IPS-11a (cell line): ENCODE data around the gene PARD3.

ENCODE experiments used
- H3K4me3 ChIP-seq: one replicate; pipeline ENCODE4 v1.5.1; 2013; ENCODE audit warnings: low read depth, low read length, control low read depth

The PARD3 gene

DNA sequence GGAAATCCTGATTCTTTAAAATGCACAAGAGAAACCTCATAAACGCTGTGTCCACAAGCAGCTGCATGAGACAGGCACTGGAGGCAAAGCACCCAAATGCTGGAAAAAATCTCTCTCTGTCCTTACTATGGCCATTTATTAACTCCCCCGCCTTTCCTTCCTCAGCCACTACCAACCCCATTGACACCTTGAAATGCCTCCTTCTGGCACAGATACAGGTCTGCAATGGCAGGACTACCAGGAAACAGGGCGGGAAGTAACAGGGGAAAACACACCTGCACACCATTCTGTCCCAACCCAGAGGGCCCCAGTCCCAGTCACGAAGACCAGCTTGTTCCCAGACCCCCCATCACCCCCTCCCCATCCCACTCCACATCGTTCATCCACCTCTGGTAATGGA is 224.3 kb downstream of the PARD3 start:
- no peak overlapping the region for H3K4me3 ChIP-seq

DNA sequence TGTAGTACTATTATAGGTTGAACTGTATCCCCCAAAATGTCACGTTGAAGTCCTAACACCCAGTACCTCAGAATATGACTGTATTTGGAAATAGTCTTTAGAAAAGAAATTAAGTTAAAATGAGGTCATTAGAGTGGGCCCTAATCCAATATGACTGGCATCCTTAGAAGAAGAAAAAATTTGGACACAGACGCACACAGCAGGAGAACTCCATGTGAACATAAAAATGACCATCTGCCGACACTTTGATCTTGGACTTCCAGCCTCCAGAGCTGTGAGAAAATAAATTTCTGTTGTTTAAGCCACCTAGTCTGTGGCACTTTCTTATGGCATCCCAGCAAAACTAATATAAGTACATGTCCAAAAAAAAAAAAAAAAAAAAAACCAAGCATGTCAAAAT is 225.8 kb downstream of the PARD3 start:
- H3K4me3 ChIP-seq, result no peak overlapping the region

DNA sequence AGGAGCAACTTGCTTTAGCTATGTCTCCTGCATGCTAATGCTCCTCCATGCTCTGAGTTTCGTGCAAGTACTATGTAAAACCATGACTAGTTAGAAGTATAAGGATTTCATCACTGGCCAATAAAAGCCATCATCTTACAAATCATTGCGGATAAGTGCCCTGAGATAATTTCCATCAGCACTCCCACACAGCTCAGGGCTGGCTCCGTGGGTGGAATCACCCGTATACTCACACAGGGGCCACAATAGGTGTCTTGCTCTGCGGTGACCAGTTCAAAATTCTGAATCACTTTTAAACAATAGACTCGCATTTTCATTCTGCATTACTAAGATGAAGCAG is 227.4 kb downstream of the PARD3 start:
- H3K4me3 ChIP-seq, result no peak overlapping the region

DNA sequence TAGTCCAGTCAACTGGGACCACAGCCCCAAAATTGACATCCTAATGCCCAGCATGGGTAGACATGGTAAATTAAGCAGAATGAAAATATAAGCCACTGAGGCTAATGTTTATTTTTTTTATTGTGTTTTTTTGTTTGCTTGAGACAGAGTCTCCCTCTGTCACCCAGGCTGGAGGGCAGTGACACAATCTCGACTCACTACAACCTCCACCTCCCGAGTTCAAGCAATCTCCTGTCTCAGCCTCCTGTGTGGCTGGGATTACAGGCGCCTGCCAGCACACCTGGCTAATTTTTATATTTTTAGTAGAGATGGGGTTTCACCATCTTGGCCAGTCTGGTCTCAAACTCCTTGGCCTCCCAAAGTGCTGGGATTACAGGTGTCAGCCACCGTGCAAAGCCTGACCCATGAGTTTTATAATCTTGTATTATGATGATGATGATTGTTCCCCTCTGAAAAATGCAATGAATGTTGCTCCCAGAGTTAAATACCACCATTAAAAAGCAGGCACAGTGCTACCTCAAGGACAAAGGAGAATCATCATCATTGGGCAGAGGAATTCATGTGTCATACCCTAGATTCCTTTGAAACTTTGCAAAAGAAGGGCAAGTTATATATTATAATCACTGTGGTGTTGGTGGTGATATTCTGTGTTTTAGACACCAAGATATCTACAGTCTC is 228.0 kb downstream of the PARD3 start:
- H3K4me3 ChIP-seq, result no peak overlapping the region

DNA sequence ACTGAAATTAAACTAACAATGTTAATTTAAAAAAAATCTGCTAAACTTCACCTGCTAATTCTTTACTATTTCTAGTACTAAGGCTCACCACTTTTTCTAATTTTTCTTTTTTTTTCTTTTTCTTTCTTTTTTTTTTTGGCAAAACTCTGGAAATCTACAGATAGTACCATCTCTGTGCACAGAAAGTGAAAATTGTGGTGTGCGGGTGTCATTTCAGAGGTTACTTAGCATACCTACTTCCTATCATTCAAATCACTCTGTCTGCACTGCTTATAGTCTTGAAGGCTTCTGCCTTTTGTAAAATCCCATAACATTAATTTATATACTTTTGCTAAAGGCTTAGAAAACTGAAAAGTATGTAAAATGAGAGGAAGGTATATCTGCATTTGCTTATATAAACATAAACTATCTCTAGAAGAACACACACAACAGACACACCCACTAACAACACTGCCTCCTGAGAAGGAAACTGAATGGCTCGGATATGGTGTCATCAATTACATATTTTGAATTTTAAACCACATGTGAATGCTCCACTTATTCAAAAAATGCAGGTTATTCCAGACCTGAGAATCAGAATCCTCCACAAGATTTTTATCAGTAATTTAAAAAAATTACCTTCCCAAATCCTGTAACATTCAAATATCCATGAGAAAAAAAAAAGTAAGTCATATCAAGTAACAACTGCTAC is 229.5 kb downstream of the PARD3 start:
- no peak overlapping the region for H3K4me3 ChIP-seq

DNA sequence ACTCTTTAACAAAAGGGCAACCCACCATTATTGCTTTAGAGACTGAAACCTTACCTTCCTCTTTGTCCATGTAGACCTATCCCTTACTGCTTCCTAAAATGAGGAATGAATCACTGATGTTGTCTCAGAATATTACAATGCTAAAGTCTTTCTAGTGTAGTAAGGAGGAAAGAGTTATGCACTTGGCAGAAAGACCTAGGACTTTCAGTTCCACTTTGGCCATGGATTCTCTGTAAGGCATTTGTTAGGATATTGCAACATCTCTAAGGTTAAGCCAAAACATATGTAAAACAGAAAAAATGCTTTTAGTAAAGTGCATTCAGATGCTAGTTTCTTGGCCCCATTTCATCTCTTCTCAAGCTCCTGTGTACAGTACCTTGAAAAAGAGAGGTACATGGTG is 230.9 kb downstream of the PARD3 start:
- H3K4me3 ChIP-seq, result no peak overlapping the region

DNA sequence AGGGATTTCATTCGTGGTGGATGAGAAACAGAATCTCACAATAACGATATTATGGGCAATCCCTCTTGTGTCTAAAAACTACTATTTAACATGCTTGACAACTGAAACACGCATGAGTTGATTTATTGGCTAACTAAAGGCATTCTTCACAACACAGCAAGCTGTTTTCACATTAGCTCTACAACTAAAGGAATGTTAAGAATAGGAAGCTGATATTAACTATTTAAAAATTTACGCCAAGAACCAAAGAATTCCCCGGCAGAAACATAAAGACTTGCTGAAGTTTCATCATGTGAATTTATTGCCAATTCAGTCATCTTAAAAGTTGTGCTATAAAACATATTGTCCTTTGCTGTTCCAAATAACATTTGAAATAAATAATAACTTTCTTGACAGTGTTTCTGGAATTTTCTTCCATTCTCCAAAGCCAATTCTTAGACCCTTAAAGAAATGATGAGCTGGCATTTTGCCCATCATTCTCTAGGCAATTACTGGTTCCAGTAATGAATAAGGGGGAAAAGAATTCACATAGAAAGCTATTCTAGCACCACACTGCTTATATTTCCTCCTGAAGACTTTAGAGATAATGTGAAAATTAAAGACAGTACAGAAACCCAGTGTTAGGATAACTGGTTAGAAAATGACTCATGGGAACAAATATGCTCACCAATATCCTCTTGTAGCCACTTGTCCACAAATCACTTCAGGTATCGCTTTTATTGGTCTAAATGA is 233.1 kb downstream of the PARD3 start:
- H3K4me3 ChIP-seq, result no peak overlapping the region

DNA sequence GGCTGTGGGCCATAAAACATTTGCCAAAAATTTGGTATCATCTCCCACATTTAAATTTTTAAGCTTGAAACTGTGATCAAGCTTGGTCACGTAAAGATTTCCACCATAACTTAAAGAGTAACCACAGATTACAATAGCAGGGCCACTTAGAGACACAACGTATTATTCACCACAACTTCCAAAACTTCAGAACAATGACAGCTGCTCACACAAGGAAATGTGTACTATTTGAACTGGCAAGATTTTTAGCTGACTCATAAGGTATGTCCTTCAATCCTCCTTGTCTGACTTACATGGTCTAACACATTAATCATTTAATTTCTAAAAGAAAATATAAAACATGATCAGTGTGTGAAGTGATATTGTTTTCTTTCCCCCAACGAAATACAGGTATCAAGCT is 234.5 kb downstream of the PARD3 start:
- no peak overlapping the region for H3K4me3 ChIP-seq

DNA sequence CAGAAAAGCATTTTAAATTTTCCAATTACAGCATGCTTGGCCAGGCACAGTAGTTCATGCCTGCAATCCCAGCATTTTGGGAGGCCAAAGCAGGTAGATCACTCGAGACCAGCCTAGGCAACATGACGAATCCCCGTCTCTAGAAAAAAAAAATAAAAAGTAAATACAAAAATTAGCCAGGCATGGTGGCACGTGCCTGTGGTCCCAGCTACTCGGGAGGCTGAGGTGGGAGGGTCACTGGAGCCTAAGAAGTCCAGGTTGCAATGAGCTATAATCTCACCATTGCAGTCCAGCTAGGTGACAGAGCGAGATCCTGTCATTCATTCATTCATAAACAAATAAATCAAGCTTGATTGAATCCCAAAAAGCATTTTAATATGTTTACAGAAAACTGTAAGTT is 234.9 kb downstream of the PARD3 start:
- H3K4me3 ChIP-seq, result no peak overlapping the region

DNA sequence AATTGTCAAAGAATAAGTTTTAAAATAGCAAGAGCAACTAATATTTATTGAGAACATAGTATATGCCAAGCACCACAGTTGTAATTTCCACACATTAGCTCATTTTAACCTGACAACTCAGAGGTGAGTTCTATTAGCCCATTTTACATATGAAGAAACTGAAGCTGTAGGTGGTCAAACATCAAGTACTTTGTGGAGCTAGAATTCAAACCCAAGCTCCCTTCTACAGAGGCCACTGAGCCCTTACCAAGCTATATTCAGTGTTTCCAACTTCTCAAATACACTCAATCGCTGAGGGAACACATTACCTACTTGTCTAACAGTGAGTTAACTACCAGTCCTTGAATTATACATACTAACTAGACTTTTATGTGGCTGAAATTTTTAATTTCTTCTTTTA is 236.6 kb downstream of the PARD3 start:
- H3K4me3 ChIP-seq, result no peak overlapping the region

DNA sequence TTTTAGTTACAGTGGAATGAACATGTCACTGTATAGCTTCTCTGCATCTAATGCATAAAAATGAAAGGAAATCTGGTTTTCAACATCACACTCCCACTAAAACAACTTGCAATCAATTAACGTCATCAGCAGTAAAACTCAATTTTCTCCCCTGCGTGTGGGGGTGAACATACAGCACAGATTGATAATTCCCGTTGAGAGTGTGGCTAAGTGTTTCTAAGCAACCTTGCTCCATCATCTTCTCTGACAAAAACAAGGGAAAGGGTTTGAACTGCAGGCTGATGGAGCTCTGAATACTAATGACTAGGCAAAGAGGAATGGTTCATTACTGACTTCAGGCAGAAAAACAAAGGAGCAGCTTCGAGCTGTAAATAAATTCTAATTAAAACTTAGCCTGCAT is 238.3 kb downstream of the PARD3 start:
- no peak overlapping the region for H3K4me3 ChIP-seq

DNA sequence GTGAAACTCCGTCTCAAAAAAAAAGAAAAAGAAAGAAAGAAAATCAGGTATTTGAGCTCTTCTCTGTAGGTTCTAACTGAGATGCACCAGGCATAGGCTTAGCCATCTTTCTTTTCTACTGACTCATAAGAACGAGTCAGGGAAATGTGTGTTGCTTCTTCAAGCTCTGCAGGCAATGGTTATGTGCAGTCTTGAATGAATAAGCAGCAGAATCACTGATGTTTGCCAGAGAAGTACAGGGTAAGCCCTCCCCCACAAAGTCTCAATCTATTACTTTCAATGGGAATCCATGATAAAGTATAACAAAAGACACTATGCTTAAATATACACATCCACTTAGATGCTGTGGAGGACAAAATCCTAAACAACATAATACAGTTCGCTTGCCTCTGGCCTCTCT is 239.2 kb downstream of the PARD3 start:
- no peak overlapping the region for H3K4me3 ChIP-seq

DNA sequence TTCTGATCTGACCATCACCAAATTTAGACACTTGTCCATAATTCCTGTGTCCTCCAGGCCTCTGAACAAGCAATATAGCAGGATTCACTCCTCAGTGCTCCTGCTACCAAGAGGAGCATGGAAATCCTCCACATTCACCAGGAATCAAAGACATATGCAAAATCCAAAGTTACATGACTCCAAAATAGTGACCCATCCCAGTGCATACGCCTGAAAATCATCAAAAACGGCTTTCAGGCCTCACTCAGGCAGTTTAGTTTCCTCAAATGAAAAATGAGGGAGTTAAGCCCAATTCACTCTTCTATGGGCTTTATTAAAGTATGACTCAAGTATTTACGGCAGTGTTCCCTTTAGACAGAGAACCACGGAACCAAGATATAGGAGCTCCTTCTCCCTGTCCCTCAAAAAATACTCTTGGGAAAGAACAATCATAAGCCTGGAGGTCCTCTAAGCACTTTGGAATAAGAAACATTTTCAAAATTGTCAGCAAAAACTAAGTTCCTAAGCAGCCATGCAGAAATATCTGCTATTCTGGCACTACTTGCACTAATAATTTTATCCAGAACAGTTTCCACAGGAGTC is 240.7 kb downstream of the PARD3 start:
- H3K4me3 ChIP-seq, result no peak overlapping the region

DNA sequence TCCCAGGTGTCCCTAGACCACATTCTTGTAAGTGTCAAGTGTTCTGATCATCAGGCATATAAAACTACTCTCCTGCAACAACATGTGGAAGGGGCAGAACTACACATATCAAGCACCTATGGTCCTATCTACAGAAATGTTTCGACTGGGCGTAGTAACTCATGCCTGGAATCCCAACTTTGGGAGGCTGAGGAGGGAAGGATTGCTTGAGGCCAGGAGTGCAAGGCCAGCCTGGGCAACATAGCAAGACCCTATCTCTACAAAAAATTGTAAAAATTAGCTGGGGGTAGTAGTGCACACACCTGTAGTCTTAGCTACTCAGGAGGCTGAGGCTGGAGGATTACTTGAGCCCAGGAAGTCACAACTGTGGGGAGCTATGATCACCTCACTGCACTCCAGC is 244.2 kb downstream of the PARD3 start:
- no peak overlapping the region for H3K4me3 ChIP-seq

DNA sequence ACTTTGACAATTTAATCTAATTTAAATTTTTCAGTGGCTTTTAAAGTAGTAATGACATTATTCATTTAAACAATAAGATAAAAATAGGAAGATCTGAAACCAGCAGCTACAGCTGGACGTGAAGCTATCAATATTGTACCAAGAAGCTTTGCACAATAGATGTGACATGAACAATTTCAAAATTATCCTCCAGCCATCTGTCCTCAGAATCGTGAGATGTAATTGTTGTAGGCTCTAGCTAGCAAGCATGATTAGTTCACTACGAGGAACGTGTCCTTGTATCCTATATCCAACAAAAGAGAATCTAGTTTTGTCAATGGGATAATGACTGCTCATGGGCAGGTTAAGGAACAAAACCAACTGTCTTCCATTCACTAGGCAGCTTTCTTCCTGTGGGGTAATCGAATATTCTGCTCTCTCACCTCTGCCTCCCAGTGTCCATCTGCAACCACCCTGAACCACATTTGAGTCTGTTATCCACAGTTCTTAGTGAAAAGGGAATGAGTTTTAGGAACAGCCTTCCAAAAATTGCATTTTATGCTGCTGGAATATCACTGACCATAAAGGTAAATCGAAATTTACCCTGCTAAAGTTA is 247.3 kb downstream of the PARD3 start:
- H3K4me3 ChIP-seq, result no peak overlapping the region

DNA sequence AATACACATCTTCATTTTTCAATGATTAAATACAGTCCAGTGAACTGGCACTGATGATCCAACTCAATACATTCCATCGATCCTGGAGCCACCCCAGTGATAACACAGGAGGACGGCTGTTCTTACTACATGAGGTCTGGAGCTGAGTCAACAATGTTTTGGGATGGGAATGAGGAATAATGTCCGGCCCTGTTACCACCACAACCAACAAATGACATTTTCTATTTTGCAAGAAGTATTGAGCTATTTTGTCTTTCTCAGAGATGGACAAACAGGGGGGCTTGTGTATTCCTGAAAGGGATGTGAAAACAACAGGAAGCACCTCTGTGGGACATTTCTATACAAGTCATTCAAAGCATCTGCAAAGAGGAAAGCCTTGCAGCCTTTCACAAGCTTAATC is 249.2 kb downstream of the PARD3 start:
- no peak overlapping the region for H3K4me3 ChIP-seq

DNA sequence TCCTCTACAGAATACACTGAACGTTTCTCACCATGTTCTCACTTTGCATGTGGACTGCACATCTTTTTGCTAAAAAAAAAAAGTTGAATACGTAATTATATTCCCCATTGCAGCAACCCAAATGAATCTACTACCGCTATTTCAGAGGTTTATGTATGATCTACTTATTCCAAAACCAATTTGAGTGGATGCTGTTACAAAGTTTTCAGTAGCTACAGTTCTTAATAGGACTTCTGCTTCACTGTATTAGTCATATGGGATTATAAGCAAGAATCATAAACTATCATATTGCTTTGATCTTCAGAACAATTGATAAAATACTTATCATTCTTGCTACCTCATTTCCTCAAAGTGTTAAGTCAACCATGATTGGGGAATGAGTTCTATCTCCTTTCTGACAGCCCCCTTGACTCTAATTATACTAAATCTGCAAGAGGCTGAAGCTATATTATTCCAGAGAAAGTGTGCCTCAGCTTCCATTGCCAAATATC is 257.0 kb downstream of the PARD3 start:
- no peak overlapping the region for H3K4me3 ChIP-seq

DNA sequence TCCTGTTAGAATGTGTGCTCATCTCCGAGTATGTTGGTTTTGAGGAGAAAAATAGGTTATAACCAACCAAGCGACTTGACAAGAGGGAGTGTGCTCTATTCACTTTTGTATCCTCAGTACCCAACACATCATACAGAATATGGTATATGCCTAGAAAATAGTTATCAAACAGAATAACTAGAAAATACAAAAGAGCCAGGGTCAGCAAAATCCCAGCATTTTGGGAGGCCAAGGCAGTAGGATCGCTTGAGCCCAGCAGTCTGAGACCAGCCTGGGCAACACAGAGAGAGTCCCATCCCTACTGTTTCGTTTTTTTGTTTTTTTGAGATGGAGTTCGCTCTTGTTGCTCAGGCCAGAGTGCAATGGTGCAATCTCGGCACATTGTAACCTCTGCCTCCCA is 257.9 kb downstream of the PARD3 start:
- H3K4me3 ChIP-seq, result no peak overlapping the region

DNA sequence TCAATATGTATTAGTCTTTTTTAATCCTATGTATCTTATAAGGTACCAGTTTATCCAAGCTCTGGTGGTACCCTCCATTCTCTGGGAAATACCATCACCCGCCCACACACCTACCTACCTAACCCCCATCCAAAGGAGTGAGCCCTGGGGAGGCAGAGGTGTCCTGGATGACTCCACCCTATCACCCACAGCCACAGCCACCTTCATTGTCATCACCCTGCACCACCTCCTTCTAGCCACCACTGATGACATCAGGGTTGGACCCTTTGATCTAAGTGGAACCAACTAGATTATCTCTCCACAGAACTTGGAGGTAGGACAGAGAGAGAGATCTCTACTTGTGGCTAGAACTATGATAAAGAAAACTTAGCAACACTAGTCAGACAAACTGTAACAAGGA is 259.4 kb downstream of the PARD3 start:
- H3K4me3 ChIP-seq, result no peak overlapping the region

DNA sequence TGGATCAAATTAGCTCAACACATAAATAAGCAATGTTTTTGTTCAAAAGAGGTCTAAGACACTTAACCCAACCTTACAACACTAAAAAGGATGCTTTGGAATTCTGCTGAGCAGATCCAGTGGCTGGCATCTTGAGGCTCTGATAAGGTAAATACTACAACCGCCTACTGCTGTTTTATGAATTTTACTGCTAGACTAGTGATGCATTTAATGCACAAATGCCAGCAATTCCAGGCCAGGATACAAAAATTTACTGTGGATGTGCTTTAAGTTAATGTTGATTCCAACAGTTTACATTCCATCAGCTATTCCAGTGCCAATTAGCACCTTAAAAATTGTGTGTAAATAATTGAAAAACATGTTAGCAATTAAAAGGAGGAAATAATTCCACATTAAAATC is 261.3 kb downstream of the PARD3 start:
- H3K4me3 ChIP-seq, result no peak overlapping the region

DNA sequence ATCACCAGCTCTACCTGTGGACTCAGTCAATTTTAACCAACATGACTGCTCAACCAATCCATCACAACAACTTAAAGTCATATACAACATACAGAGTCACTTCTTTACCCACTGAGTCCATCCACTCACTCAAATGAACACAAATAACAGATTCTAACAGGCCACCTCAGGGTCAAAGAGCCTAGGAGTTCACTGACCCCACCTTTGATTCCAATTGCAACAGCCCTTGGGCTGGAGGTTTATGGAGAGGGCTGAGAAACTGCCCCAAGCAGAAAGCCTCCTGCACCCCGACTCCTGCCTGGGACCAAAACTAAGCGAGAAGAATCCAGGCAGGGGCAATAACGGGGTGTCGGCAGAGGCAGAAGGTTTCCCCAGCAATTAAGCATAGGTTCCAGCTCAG is 263.8 kb downstream of the PARD3 start:
- no peak overlapping the region for H3K4me3 ChIP-seq
